Measurements from ENCODE around the gene MCCD1. TPM values are rescaled to one million over a fixed set of nuclear protein-coding genes. Genes with fewer than 3 reads are reported as not detected.

The MCCD1 gene
- total and polyA plus RNA-seq, 2 experiments from 2014 or later: not detected

DNA sequence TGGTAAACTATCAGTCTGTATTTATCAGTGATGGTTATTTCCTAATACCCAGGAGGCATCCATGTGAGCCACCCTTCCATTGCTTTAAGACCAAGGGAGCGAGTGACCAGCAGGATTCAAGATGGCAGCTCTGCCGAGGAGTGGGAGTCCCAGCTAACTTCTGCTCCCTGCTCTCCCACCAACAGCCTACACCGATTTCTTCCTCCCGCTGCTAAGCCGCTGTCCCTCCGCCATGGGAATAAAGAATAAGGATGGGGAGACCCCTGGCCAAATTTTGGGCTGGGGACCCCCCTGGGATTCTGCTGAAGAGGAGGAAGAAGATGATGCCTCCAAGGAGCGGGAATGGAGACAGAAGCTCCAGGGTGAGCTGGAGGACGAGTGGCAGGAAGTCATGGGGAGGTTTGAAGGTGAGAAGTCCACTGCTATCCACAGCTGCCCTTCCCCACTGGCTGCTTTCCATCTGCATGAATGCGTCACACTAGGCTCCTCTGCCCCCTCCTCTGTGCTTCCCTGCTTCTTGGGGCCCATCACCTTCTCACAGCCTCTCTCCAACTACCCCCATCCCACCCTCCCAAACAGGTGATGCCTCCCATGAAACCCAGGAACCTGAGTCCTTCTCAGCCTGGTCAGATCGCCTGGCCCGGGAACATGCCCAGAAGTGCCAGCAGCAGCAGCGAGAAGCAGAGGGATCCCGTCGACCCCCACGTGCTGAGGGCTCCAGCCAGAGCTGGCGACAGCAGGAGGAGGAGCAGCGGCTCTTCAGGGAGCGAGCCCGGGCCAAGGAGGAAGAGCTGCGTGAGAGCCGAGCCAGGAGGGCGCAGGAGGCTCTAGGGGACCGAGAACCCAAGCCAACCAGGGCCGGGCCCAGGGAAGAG is 28.9 kb downstream of the MCCD1 start:
- Histone ChIP-seq H3K9me2 (ENCODE audit: insufficient read depth) (no peaks in the 10 kb centered on the region), H3K27me3 (replicated peaks; ENCODE audit: insufficient read depth) (no peaks in the 10 kb centered on the region)

DNA sequence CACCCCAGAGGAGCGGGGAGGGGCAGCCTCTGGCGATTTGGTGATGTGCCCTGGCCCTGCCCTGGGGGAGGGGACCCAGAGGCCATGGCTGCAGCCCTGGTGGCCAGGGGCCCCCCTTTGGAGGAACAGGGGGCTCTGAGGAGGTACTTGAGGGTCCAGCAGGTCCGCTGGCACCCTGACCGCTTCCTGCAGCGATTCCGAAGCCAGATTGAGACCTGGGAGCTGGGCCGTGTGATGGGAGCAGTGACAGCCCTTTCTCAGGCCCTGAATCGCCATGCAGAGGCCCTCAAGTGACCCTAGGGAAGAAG is 29.5 kb downstream of the MCCD1 start:
- no peak for TF ChIP-seq EZH2phosphoT487 (IDR thresholded peaks at IDR 0.05; ENCODE audit: insufficient read depth, low read depth)
- TF ChIP-seq EZH2 (IDR thresholded peaks at IDR 0.05; ENCODE audit: insufficient read depth, poor library complexity, severe bottlenecking): no peak
- in situ Hi-C loops (cut with MboI): no loop called here
- WGBS, 2 experiments (ENCODE audit: low coverage in 1 of 2, low lambda C conversion rate in 2 of 2, missing lambda C conversion rate in 2 of 2): 92 to 94% methylated on average over 7 to 8 of the region's 8 CpGs
- H3K27me3 ChIP-seq (replicated peaks; ENCODE audit: insufficient read depth): no peaks in the 10 kb centered on the region
- H3K4me2 ChIP-seq (ENCODE audit: unreplicated experiment): no peak overlapping the region
- no peaks in the 10 kb centered on the region for H4K20me1 ChIP-seq (ENCODE audit: insufficient read depth)
- peaks cover 16% of the 10 kb centered on the region for H3K36me3 ChIP-seq (ENCODE audit: low read depth)
- H2AFZ ChIP-seq: no peak overlapping the region
- DNase-seq: no peak
- H3K9me2 ChIP-seq (ENCODE audit: insufficient read depth): no peaks in the 10 kb centered on the region
- H3K27ac ChIP-seq: no peak overlapping the region
- H3F3A ChIP-seq (ENCODE audit: insufficient read depth): peaks cover 44% of the 10 kb centered on the region
- H3K9ac ChIP-seq: no peak overlapping the region
- H3K79me2 ChIP-seq (ENCODE audit: insufficient read depth): peaks cover 20% of the 10 kb centered on the region
- no peaks in the 10 kb centered on the region for H3K9me3 ChIP-seq (ENCODE audit: low read depth)
- peaks cover 36% of the 10 kb centered on the region for H3K4me1 ChIP-seq (ENCODE audit: insufficient read depth)
- H3K4me3 ChIP-seq: no peak overlapping the region

More for the DNA sequence above, 28.9 kb downstream of the MCCD1 start:
- in situ Hi-C loops (cut with MboI): no loop called here
- no peak overlapping the region for H3K27ac ChIP-seq
- H3K4me3 ChIP-seq: no peak overlapping the region
- H2AFZ ChIP-seq: no peak overlapping the region
- peaks cover 38% of the 10 kb centered on the region for H3F3A ChIP-seq (ENCODE audit: insufficient read depth)
- H3K9me3 ChIP-seq (ENCODE audit: low read depth): no peaks in the 10 kb centered on the region
- DNase-seq: no peak
- H3K4me1 ChIP-seq (ENCODE audit: insufficient read depth): peaks cover 30% of the 10 kb centered on the region
- H3K9ac ChIP-seq: no peak overlapping the region
- no peak for TF ChIP-seq EZH2 (IDR thresholded peaks at IDR 0.05; ENCODE audit: insufficient read depth, poor library complexity, severe bottlenecking)
- no peak for TF ChIP-seq EZH2phosphoT487 (IDR thresholded peaks at IDR 0.05; ENCODE audit: insufficient read depth, low read depth)
- peaks cover 25% of the 10 kb centered on the region for H3K79me2 ChIP-seq (ENCODE audit: insufficient read depth)
- peaks cover 20% of the 10 kb centered on the region for H3K36me3 ChIP-seq (ENCODE audit: low read depth)
- no peak overlapping the region for H3K4me2 ChIP-seq (ENCODE audit: unreplicated experiment)
- WGBS, 2 experiments (ENCODE audit: low coverage in 1 of 2, low lambda C conversion rate in 2 of 2, missing lambda C conversion rate in 2 of 2): 83 to 86% methylated on average over 23 to 24 of the region's 24 CpGs
- no peaks in the 10 kb centered on the region for H4K20me1 ChIP-seq (ENCODE audit: insufficient read depth)

DNA sequence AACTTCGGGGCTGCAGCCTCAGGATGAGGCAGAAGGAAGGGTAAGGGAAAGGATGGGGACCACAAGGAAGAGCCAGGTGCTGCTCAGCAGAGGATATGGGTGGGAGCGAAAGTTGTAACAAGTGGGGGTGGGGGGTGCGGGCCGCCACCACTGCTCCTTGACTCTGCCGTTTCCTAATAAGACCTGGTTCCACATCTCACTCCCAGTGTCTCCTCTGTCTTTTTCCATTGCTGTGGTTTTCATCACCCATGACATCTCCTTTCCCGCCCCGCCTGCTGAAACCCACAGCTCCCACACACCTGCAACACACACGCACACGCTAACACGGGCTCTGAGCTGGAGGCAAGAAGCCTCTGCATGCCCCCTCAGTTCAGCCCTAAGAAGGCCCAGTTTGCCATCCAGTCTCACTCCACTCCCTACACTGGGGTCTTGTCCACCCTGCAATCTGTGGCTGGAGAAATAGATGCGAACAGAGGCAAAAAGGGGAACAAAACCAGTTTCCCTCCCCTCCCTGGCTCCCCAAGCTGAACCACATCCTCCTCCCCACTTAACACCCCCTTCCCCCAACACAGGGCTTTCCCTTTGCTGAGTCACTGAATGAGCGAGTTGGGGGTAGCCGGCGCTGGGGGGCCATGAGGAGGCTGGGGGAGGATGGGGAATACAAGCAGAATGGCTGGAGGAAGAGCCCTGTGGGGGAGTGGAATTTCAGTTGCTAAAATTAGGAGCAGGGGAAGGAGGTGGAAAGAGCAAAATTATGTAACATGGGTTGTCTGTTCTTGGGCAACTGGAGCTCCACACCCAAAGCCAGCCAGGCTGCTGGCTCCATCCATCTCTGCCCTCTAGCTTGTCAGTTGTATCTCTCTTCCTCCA is 30.1 kb downstream of the MCCD1 start:
- Histone ChIP-seq H3K79me2 (ENCODE audit: insufficient read depth) (peaks cover 14% of the 10 kb centered on the region), H4K20me1 (ENCODE audit: insufficient read depth) (no peaks in the 10 kb centered on the region), H3K4me2 (ENCODE audit: unreplicated experiment) (peak overlapping the region; percentile 65), H3K27me3 (replicated peaks; ENCODE audit: insufficient read depth) (no peaks in the 10 kb centered on the region), H3K9me3 (ENCODE audit: low read depth) (no peaks in the 10 kb centered on the region), H3K9me2 (ENCODE audit: insufficient read depth) (no peaks in the 10 kb centered on the region), H2AFZ (no peak overlapping the region), H3K27ac (peak overlapping the region; percentile 58), H3K36me3 (ENCODE audit: low read depth) (peaks cover 10% of the 10 kb centered on the region; the same call in 1 of the 2 replicates), H3K4me3 (no peak overlapping the region), H3K9ac (0 out of 2 replicates have a peak overlapping the region, but pooled peaks have one; percentile 6), H3F3A (ENCODE audit: insufficient read depth) (peaks cover 49% of the 10 kb centered on the region), H3K4me1 (ENCODE audit: insufficient read depth) (peaks cover 41% of the 10 kb centered on the region)
- in situ Hi-C loops (cut with MboI): no loop called here
- WGBS, 2 experiments (ENCODE audit: low coverage in 1 of 2, low lambda C conversion rate in 2 of 2, missing lambda C conversion rate in 2 of 2): 73 to 77% methylated on average over 12 to 14 of the region's 14 CpGs
- peak; percentile 44 for DNase-seq
- TF ChIP-seq EZH2 (IDR thresholded peaks at IDR 0.05; ENCODE audit: insufficient read depth, poor library complexity, severe bottlenecking): no peak
- TF ChIP-seq EZH2phosphoT487 (IDR thresholded peaks at IDR 0.05; ENCODE audit: insufficient read depth, low read depth): no peak

DNA sequence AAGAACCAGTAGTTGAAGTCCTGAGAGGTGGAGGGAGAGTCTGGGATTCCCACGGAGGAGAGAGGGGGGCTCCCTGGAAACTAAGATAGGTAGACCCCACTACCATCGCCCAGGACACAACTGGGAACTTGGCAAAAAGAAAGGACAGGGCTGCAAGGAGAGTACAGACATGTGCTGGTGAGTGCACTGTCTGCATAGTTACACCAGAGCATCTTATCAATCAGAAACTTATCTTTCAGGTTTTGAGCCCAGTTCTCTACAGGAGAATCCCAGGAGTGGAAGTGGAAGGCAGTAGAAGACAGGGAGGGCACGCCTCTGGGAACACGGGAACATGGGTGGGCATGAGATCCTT is 30.8 kb downstream of the MCCD1 start:
- peak overlapping the region; percentile 31; the same call in 1 of the 2 replicates for H3K9ac ChIP-seq

More for the DNA sequence above, 30.8 kb downstream of the MCCD1 start:
- Histone ChIP-seq H3F3A (ENCODE audit: insufficient read depth) (peaks cover 50% of the 10 kb centered on the region), H3K9me2 (ENCODE audit: insufficient read depth) (no peaks in the 10 kb centered on the region), H3K4me3 (no peak overlapping the region), H3K4me2 (ENCODE audit: unreplicated experiment) (peak overlapping the region; percentile 65), H3K4me1 (ENCODE audit: insufficient read depth) (peaks cover 41% of the 10 kb centered on the region), H3K9me3 (ENCODE audit: low read depth) (no peaks in the 10 kb centered on the region), H3K27ac (peak overlapping the region; percentile 58), H3K79me2 (ENCODE audit: insufficient read depth) (peaks cover 9% of the 10 kb centered on the region), H3K27me3 (replicated peaks; ENCODE audit: insufficient read depth) (no peaks in the 10 kb centered on the region), H4K20me1 (ENCODE audit: insufficient read depth) (no peaks in the 10 kb centered on the region), H3K36me3 (ENCODE audit: low read depth) (peaks cover 4% of the 10 kb centered on the region; the same call in 1 of the 2 replicates), H2AFZ (no peak overlapping the region)
- TF ChIP-seq EZH2 (IDR thresholded peaks at IDR 0.05; ENCODE audit: insufficient read depth, poor library complexity, severe bottlenecking) (no peak), EZH2phosphoT487 (IDR thresholded peaks at IDR 0.05; ENCODE audit: insufficient read depth, low read depth) (no peak)
- in situ Hi-C loops (cut with MboI): no loop called here
- DNase-seq: no peak
- WGBS, 2 experiments (ENCODE audit: low coverage in 1 of 2, low lambda C conversion rate in 2 of 2, missing lambda C conversion rate in 2 of 2): 86 to 92% methylated on average over 4 of the region's 4 CpGs
